Fibroblast of mammary gland (primary cell): ENCODE data around the gene SLC36A3.
A peak's percentile ranks its signal among the peaks of the same experiment; 100 is the strongest.

Source experiments
- DNase-seq: peaks from one replicate; pipeline ENCODE4 v3.0.0-alpha.2; 2010; ENCODE audit warnings: low read depth
- H3K4me3 ChIP-seq: 2 replicates; pipeline ENCODE4 v1.5.1; 2011; ENCODE audit warnings: low read depth, mild to moderate bottlenecking, low read length, moderate library complexity; ENCODE audit not compliant: control insufficient read depth
- TF ChIP-seq, protein P1 (sequence below): conservative IDR thresholded peaks from 2 replicates; pipeline ENCODE4 v1.5.1; 2011; ENCODE audit warnings: low read depth, low read length, inconsistent platforms; ENCODE audit not compliant: control insufficient read depth, insufficient read depth

SLC36A3 gene

DNA sequence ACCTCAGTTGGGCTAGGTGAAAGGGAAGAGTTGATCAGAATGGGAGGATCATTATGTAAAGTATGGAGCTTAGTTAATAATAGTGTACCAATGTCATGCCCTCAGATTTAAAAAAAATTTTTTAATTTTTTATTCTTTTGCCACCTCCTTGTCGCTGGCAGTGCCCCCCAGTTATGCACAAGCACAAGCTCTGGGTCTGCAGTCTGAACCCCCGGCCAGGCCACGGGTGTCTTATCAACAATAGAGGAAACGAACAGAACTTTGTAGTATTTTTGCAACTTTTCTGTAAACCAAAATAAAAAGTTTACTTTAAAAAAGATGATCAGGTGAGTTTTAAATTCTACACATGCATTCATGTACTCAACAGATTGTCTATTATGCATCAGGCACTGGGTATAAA, 51.9 kb downstream of the SLC36A3 start:
- TF ChIP-seq, protein P1, sequence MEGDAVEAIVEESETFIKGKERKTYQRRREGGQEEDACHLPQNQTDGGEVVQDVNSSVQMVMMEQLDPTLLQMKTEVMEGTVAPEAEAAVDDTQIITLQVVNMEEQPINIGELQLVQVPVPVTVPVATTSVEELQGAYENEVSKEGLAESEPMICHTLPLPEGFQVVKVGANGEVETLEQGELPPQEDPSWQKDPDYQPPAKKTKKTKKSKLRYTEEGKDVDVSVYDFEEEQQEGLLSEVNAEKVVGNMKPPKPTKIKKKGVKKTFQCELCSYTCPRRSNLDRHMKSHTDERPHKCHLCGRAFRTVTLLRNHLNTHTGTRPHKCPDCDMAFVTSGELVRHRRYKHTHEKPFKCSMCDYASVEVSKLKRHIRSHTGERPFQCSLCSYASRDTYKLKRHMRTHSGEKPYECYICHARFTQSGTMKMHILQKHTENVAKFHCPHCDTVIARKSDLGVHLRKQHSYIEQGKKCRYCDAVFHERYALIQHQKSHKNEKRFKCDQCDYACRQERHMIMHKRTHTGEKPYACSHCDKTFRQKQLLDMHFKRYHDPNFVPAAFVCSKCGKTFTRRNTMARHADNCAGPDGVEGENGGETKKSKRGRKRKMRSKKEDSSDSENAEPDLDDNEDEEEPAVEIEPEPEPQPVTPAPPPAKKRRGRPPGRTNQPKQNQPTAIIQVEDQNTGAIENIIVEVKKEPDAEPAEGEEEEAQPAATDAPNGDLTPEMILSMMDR: no peak
- no peak overlapping the region for H3K4me3 ChIP-seq
- DNase-seq: no peak

DNA sequence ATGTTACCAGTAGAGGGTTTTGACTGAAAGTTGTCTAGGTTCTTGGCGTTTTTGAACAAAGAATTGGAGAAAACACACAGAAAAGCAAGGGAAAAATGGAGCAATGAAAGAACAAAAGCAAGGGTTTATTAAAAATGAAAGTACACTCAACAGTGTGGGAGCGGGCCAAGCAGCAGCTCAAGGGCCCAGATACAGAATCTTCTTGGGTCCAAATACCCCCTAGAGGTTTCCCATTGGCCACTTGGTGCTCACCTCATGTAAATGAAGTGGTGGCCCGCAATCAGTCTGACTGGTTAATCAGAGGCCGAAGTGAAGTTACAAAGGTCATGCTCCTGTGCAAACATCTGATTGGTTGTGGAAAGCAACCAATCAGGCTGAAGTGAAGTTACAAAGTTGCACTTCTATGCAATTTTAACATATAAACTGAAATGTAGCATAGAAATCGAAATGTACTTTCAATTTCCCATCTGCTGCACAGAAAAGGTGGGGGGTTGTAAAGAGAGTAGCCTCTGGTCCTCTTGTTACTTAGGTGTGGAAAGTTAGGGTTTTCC, 52.5 kb downstream of the SLC36A3 start:
- DNase-seq: no peak
- H3K4me3 ChIP-seq: no peak overlapping the region
- TF ChIP-seq, protein P1: no peak

GRCh38 chr5:151250346-151251000, 53.1 kb downstream of the SLC36A3 start:
- no peak for DNase-seq
- TF ChIP-seq, protein P1: no peak
- H3K4me3 ChIP-seq: no peak overlapping the region

DNA sequence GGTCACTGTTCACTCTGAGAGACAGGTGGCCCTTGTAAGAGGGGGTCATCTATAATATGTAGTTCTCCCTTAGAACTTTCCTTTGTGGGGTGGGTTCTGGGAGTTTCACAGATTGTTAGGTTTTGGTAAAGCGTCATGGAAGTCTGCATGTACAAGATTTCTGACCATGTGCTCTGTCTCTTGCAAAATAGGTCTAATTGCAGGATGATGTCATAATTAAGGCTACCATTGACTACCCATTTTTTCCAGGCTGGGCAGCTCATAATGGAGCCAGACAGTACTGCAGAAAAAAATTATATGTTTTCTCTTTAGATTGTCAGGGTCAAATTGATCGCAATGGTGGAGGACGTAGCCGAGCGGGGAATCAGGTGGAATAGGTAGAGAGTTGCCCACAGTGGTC, 54.3 kb downstream of the SLC36A3 start:
- DNase-seq: peak; percentile 10

DNA sequence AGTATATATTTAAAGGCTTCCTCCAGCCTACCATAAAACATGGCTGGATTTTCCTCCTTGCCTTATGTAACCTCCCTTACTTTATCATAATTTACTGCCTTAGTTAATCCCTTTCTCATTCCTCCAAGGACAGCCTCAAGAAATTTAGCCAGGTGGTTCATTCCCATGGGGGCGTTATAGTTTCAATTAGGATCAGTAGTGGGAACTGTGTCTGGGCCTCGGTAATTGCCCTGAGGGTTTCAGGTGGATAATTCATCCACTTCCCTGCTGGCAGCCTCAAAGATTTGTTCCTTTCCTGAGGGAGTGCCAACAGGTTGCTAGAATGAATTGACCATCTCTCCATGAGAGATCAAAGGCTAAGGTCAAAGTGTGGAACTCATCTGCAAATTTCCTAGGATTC, 54.9 kb downstream of the SLC36A3 start:
- no peak for DNase-seq
- TF ChIP-seq, protein P1: no peak
- no peak overlapping the region for H3K4me3 ChIP-seq

More for the DNA sequence above, 54.3 kb downstream of the SLC36A3 start:
- no peak overlapping the region for H3K4me3 ChIP-seq
- TF ChIP-seq, protein P1: no peak

DNA sequence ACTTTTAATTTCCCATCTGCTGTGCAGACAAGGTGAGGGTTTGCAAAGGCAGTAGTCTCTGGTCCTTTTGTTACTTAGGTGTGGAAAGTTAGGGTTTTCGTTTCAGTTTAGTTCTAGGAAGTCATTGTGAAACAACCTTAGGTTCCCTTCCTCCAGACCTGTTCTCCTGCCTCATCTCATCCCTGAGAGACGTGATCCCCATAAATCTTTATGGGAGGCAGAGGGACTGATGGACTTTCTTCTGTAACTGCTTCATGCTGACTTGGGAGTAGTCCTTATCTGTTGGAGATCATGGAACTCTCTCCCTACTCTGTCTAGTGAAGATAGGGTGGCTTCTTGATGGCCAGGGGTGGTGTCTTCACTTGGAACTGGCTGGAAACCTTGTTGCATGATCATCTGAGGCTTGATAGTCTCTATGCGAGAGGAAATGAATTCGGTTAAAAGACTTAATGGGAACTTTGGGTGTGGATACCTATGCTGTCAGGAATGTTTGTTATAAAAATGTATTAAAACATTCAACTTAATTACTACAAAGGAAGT, 57.8 kb downstream of the SLC36A3 start:
- TF ChIP-seq, protein P1: no peak
- H3K4me3 ChIP-seq: no peak overlapping the region

More for the DNA sequence above, 57.8 kb downstream of the SLC36A3 start:
- DNase-seq: no peak
